ENCODE measurements around the gene SHROOM3. TPM values are rescaled to one million over a fixed set of nuclear protein-coding genes. Genes with fewer than 3 reads are reported as not detected.

Gene SHROOM3
- total RNA-seq, 1 experiment from 2014 or later = 27.6 TPM

DNA sequence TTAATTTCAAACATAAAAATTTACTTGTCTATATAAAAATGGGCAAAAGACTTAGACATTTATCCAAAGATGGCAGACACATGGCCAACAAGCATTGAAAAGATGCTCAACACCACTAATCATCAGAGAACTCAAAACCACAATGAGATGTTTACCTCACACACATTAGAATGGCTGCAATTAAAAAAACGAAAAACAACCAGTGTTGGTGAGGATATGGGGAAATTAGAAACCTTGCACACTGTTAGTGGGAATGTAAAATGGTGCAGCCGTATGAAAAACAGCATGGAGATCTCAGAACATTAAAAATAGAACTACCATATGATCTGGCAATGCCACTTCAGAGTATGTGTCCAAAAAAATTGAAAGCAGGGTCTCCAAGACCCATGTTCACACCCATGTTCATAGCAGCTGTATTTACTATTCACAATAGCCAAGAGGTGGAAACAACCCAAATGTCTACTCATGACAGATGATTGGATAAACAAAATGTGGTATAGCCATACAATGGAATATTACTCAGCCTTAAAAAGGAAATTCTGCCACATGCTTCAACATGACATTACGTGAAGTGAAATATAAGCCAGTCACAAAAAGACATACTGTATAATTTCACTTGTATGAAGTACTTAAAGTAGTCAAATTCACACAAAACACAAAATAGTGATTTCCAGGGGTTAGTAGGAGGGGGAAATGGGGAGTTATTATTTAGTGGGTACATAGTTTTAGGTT, 316.7 kb downstream of the SHROOM3 start:
- H3K14ac ChIP-seq (ENCODE audit: insufficient read depth, low read length) = no peak overlapping the region
- H3K56ac ChIP-seq (ENCODE audit: insufficient read length, low read depth, low read length) = no peak overlapping the region
- Mint-ChIP-seq H3K4me3 (no peak overlapping the region), H3K9me3 (peaks cover 3 to 4% of the 10 kb centered on the region in 2 experiments; a peak in 4 of 5 replicates), H3K27me3 (ENCODE audit: low read depth) (no peaks in the 10 kb centered on the region), H3K36me3 (ENCODE audit: insufficient read depth in 1 of 3, low read depth in 3 of 3) (peaks cover 45 to 74% (median 71%) of the 10 kb centered on the region in 3 experiments), H3K4me1 (peaks cover 5 to 9% of the 10 kb centered on the region in 2 experiments), H3K27ac (no peak overlapping the region)
- H4K5ac ChIP-seq (ENCODE audit: insufficient read length, low read depth, low read length) = no peak overlapping the region
- H3K18ac ChIP-seq (ENCODE audit: insufficient read length, low read depth, low read length) = no peak overlapping the region
- H4K20me1 ChIP-seq (ENCODE audit: control insufficient read depth, insufficient read depth, insufficient read length) = no peaks in the 10 kb centered on the region
- no peaks in the 10 kb centered on the region for H3K9me3 ChIP-seq (ENCODE audit: control insufficient read depth, low read depth, low read length)
- H2BK15ac ChIP-seq (ENCODE audit: low read depth, low read length) = no peak overlapping the region
- H2AK5ac ChIP-seq (ENCODE audit: insufficient read length, low read length) = no peak overlapping the region
- H2BK20ac ChIP-seq (ENCODE audit: low read depth, low read length, poor library complexity, severe bottlenecking) = no peak overlapping the region
- no peak overlapping the region for H4K8ac ChIP-seq (replicated peaks; ENCODE audit: insufficient read length, low read depth, low read length)
- H3T11ph ChIP-seq (ENCODE audit: low read length) = no peak overlapping the region
- no peak overlapping the region for H3K4ac ChIP-seq (ENCODE audit: low read depth, low read length)
- no peak overlapping the region for H3K27ac ChIP-seq (ENCODE audit: insufficient read length, low read depth, low read length)
- no peak for TF ChIP-seq CTCF (conservative IDR thresholded peaks at IDR 0.05)
- no peaks in the 10 kb centered on the region for H3K79me2 ChIP-seq (ENCODE audit: insufficient read depth, low read length)
- no peak overlapping the region for H3K23ac ChIP-seq (ENCODE audit: insufficient read length, low read depth, low read length)
- H2AFZ ChIP-seq (ENCODE audit: low read length) = no peak overlapping the region
- no peaks in the 10 kb centered on the region for H3K79me1 ChIP-seq (ENCODE audit: insufficient read depth, low read depth, low read length, poor library complexity, severe bottlenecking)
- no peak overlapping the region for H2BK12ac ChIP-seq (ENCODE audit: insufficient read length, low read depth, low read length)
- DNase-seq = no peak
- H3K4me2 ChIP-seq (ENCODE audit: insufficient read depth, insufficient read length, low read length) = no peak overlapping the region
- no peak overlapping the region for H3K9ac ChIP-seq (ENCODE audit: extremely low read depth, insufficient read length, low read length)
- H3K27me3 ChIP-seq (ENCODE audit: insufficient read depth, low read length) = no peaks in the 10 kb centered on the region
- H4K91ac ChIP-seq (ENCODE audit: insufficient read length, low read depth, low read length) = no peak overlapping the region
- no peaks in the 10 kb centered on the region for H3K23me2 ChIP-seq (ENCODE audit: insufficient read length, low read depth, low read length, poor library complexity, severe bottlenecking)
- no peak overlapping the region for H2BK5ac ChIP-seq (ENCODE audit: insufficient read length, low read length)
- no CpG with 5 or more reads among the region's 3 CpGs for WGBS (ENCODE audit: extremely low coverage, insufficient read length, low lambda C conversion rate)
- no peak overlapping the region for H2BK120ac ChIP-seq (ENCODE audit: low read depth, low read length, poor library complexity, severe bottlenecking)
- no peaks in the 10 kb centered on the region for H3K4me1 ChIP-seq (ENCODE audit: insufficient read depth, low read length)
